Mesothelial cell of epicardium (in vitro differentiated cells): Measurements from ENCODE around the gene NSD2. TPM values are rescaled to one million over a fixed set of nuclear protein-coding genes. Genes with fewer than 3 reads are reported as not detected.
"Not testable (repeated sequence)": the region's sequence is repeated elsewhere in the genome, so short reads cannot be mapped to it uniquely, and the experiment has no call there.

Source experiments
- DNase-seq, 2 experiments: peaks; one replicate each; pipeline ENCODE4 v3.0.0; 2021; ENCODE audit warnings: low spot score in 2 of 2; ENCODE audit not compliant: unreplicated experiment in 2 of 2
- H3K27ac Mint-ChIP-seq: 2 replicates; pipeline ENCODE4 v1.8.0; 2021; ENCODE audit warnings: mixed read lengths
- H3K27me3 Mint-ChIP-seq: 2 replicates; pipeline ENCODE4 v1.8.0; 2021; ENCODE audit warnings: low read depth, mixed read lengths
- H3K36me3 Mint-ChIP-seq: 2 replicates; pipeline ENCODE4 v1.8.0; 2021; ENCODE audit warnings: mixed read lengths
- H3K4me1 Mint-ChIP-seq: 2 replicates; pipeline ENCODE4 v1.8.0; 2021; ENCODE audit warnings: mixed read lengths
- H3K4me3 Mint-ChIP-seq: 2 replicates; pipeline ENCODE4 v1.8.0; 2021; ENCODE audit warnings: mild to moderate bottlenecking, moderate library complexity, mixed read lengths
- H3K9me3 Mint-ChIP-seq: 2 replicates; pipeline ENCODE4 v1.8.0; 2021; ENCODE audit warnings: mixed read lengths
- total RNA-seq: library from RNA; stranded (reverse); gene quantifications from 3 replicates; pipeline ENCODE4 v1.2.1, GENCODE V29; 2021
- TF ChIP-seq, protein P1 (sequence below): fragments of 200-600 bp; sonication (generic); IDR thresholded peaks from one replicate; pipeline ENCODE4 v1.5.0; 2021; ENCODE audit warnings: antibody characterized with exemption; ENCODE audit not compliant: unreplicated experiment

The NSD2 gene
- total RNA-seq, 1 donor from 2014 or later: 119 TPM

DNA sequence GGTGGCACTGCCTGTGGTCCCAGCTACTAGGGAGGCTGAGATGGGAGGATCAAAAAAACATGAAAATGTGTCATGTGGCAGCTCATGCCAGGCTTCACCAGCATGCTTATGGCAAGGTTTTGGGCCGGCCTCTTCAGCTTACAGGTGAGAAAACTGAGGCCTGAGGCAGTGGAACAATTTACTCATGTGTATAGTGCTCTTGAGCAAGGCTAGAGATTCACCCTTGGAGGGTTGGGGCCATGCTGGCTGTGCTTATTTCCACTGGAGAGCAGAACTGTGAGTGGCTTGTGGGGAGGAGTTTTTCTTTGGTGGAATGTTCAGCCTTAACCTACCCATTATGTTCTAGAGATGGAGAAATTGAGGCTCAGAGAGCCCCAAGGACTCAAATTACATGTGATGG is 31.8 kb downstream of the NSD2 start:
- TF ChIP-seq, protein P1, sequence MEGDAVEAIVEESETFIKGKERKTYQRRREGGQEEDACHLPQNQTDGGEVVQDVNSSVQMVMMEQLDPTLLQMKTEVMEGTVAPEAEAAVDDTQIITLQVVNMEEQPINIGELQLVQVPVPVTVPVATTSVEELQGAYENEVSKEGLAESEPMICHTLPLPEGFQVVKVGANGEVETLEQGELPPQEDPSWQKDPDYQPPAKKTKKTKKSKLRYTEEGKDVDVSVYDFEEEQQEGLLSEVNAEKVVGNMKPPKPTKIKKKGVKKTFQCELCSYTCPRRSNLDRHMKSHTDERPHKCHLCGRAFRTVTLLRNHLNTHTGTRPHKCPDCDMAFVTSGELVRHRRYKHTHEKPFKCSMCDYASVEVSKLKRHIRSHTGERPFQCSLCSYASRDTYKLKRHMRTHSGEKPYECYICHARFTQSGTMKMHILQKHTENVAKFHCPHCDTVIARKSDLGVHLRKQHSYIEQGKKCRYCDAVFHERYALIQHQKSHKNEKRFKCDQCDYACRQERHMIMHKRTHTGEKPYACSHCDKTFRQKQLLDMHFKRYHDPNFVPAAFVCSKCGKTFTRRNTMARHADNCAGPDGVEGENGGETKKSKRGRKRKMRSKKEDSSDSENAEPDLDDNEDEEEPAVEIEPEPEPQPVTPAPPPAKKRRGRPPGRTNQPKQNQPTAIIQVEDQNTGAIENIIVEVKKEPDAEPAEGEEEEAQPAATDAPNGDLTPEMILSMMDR: no peak
- DNase-seq: no peak
- Mint-ChIP-seq H3K9me3 (no peaks in the 10 kb centered on the region), H3K27ac (no peak overlapping the region), H3K36me3 (peaks cover 32% of the 10 kb centered on the region), H3K4me1 (peaks cover 9% of the 10 kb centered on the region), H3K4me3 (no peak overlapping the region), H3K27me3 (no peaks in the 10 kb centered on the region)

- Mint-ChIP-seq H3K4me1 (peaks cover 6% of the 10 kb centered on the region), H3K36me3 (peaks cover 32% of the 10 kb centered on the region), H3K27ac (no peak overlapping the region), H3K27me3 (no peaks in the 10 kb centered on the region), H3K9me3 (no peaks in the 10 kb centered on the region), H3K4me3 (no peak overlapping the region)
- no peak for DNase-seq
- TF ChIP-seq, protein P1: no peak
Measured at GRCh38 chr4:1904042-1904441, 32.8 kb downstream of the NSD2 start.

DNA sequence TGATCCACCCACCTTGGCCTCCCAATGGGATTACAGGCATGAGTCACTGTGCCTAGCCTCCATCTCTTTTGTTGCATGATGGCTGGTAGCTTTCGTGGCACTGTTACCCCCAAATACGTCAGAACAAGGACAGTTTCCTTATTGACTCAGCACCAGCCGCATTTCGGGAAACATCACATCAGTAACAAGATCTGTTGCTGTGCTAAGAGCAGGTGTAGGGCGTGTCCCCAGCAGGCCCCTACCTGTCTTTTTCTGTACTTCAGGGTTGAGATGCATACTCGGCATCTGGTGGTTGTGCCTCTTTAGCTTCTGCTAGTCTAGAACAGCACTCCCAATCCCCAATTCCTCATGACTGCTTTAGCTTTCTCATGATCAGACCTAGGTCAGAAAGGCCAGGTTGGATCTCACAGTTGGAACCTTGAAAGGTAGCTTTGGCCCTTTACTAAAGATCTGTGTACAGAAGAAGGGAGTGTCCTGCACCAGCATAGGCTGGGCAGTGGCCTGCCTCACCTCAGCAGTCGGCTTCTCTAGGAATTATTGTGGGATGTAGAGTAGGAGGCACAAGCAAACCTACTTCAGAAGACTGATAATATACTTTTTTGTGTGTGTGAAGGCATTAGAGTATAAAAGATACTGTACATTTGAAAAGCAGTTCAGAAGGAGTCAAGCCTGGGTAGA is 36.8 kb downstream of the NSD2 start:
- DNase-seq: no peak
- peaks cover 4% of the 10 kb centered on the region for H3K4me1 Mint-ChIP-seq
- no peak overlapping the region for H3K4me3 Mint-ChIP-seq
- no peaks in the 10 kb centered on the region for H3K27me3 Mint-ChIP-seq
- H3K27ac Mint-ChIP-seq: peak overlapping the region; percentile 15
- H3K36me3 Mint-ChIP-seq: peaks cover 23% of the 10 kb centered on the region
- H3K9me3 Mint-ChIP-seq: no peaks in the 10 kb centered on the region
- TF ChIP-seq, protein P1: no peak

GRCh38 chr4:1909696-1910095 is 38.5 kb downstream of the NSD2 start:
- peaks cover 15% of the 10 kb centered on the region for H3K36me3 Mint-ChIP-seq
- not testable (repeated sequence) for H3K27me3 Mint-ChIP-seq, H3K9me3 Mint-ChIP-seq, H3K27ac Mint-ChIP-seq, DNase-seq, H3K4me1 Mint-ChIP-seq, H3K4me3 Mint-ChIP-seq

- no peaks in the 10 kb centered on the region for H3K27me3 Mint-ChIP-seq
- H3K36me3 Mint-ChIP-seq: peaks cover 14% of the 10 kb centered on the region
- TF ChIP-seq, protein P1: no peak
- H3K9me3 Mint-ChIP-seq: no peaks in the 10 kb centered on the region
- H3K27ac Mint-ChIP-seq: peak overlapping the region; percentile 32
- DNase-seq: no peak
- H3K4me1 Mint-ChIP-seq: peaks cover 4% of the 10 kb centered on the region
- no peak overlapping the region for H3K4me3 Mint-ChIP-seq
Measured at GRCh38 chr4:1910643-1911042, 39.5 kb downstream of the NSD2 start.

- H3K27me3 Mint-ChIP-seq, H3K4me3 Mint-ChIP-seq, DNase-seq, H3K4me1 Mint-ChIP-seq, H3K9me3 Mint-ChIP-seq: not testable (repeated sequence)
- H3K36me3 Mint-ChIP-seq: peaks cover 11% of the 10 kb centered on the region
- peak overlapping the region; percentile 8 for H3K27ac Mint-ChIP-seq
Measured at GRCh38 chr4:1911316-1911715, 40.1 kb downstream of the NSD2 start.

- no peak for DNase-seq
- Mint-ChIP-seq H3K27me3 (no peaks in the 10 kb centered on the region), H3K4me1 (peaks cover 2% of the 10 kb centered on the region), H3K4me3 (no peak overlapping the region), H3K9me3 (no peaks in the 10 kb centered on the region), H3K36me3 (peaks cover 17% of the 10 kb centered on the region), H3K27ac (no peak overlapping the region)
- TF ChIP-seq, protein P1: no peak
Measured at GRCh38 chr4:1922821-1923220, 51.6 kb downstream of the NSD2 start.
